ENCODE results near the gene ZDHHC24. TPM values are rescaled to one million over a fixed set of nuclear protein-coding genes. Genes with fewer than 3 reads are reported as not detected.

The ZDHHC24 gene
- total RNA-seq, 1 experiment from 2014 or later, result 10.5 TPM

GRCh38 chr11:66531841-66532240 lies 14.0 kb downstream of the ZDHHC24 start:
- TF ChIP-seq EZH2phosphoT487 (IDR thresholded peaks at IDR 0.05; ENCODE audit: borderline replicate concordance) (no peak), ZNF274 (IDR thresholded peaks at IDR 0.05; ENCODE audit: low read depth, low read length) (no peak), CTCF (IDR thresholded peaks at IDR 0.05 in 2 of 3, conservative IDR thresholded peaks at IDR 0.05 in 1 of 3; ENCODE audit: borderline replicate concordance in 1 of 3, insufficient read depth in 1 of 3, low read depth in 2 of 3, low read length in 2 of 3) (no peak), JUND (IDR thresholded peaks at IDR 0.05) (no peak), MAX (IDR thresholded peaks at IDR 0.05) (no peak), EGR1 (IDR thresholded peaks at IDR 0.05; ENCODE audit: low read depth) (no peak)
- no peaks in the 10 kb centered on the region for H3K9me3 ChIP-seq (ENCODE audit: control insufficient read depth in 1 of 2, insufficient read depth in 1 of 2, low read depth in 1 of 2, low read length in 2 of 2)
- ChIA-PET CTCF (no interaction called here), POLR2A (no interaction called here), RAD21 (ENCODE audit: low non-redundant PET in 1 of 2, low total read pairs in 2 of 2, uncharacterized antibody in 2 of 2, unreplicated experiment in 2 of 2) (no interaction called here)
- H3K79me2 ChIP-seq (ENCODE audit: insufficient read depth, low read length), result no peaks in the 10 kb centered on the region
- H3K27ac ChIP-seq (ENCODE audit: low read depth, low read length), result no peak overlapping the region
- H3K36me3 ChIP-seq (ENCODE audit: control insufficient read depth in 1 of 2, insufficient read depth in 2 of 2, low read length in 2 of 2), result no peaks in the 10 kb centered on the region; a peak in 1 of 4 replicates
- no peak overlapping the region for H2AFZ ChIP-seq (ENCODE audit: low read depth, low read length, poor library complexity, severe bottlenecking)
- no peak overlapping the region for H3K4me2 ChIP-seq (ENCODE audit: low read length)
- H3K27me3 ChIP-seq (ENCODE audit: insufficient read depth, low read length), result no peaks in the 10 kb centered on the region
- DNase-seq (ENCODE audit: low read depth, low spot score) (no peak), ATAC-seq (no peak)
- H3K9me2 ChIP-seq (ENCODE audit: insufficient read depth), result no peaks in the 10 kb centered on the region
- intact Hi-C loops (cut with micrococcal nuclease), result no loop called here
- no peak overlapping the region for H3K4me3 ChIP-seq (replicated peaks in 1 of 2; ENCODE audit: low read depth in 1 of 2, low read length in 2 of 2)
- no peaks in the 10 kb centered on the region for H4K20me1 ChIP-seq (ENCODE audit: insufficient read depth)
- no TSS peak for BruUV-seq (replicated peaks)
- H3K9ac ChIP-seq (ENCODE audit: low read length), result no peak overlapping the region
- H3K4me1 ChIP-seq (ENCODE audit: control insufficient read depth in 1 of 2, insufficient read depth in 2 of 2, low read length in 2 of 2), result no peaks in the 10 kb centered on the region

GRCh38 chr11:66530927-66531709 lies 14.7 kb downstream of the ZDHHC24 start:
- no peaks in the 10 kb centered on the region for H3K9me3 ChIP-seq (ENCODE audit: control insufficient read depth in 1 of 2, insufficient read depth in 1 of 2, low read depth in 1 of 2, low read length in 2 of 2)
- BruUV-seq (replicated peaks), result no TSS peak
- H3K27ac ChIP-seq (ENCODE audit: low read depth, low read length), result no peak overlapping the region
- intact Hi-C loops (cut with micrococcal nuclease), result no loop called here
- no peaks in the 10 kb centered on the region; a peak in 1 of 4 replicates for H3K36me3 ChIP-seq (ENCODE audit: control insufficient read depth in 1 of 2, insufficient read depth in 2 of 2, low read length in 2 of 2)
- no peak overlapping the region for H3K4me2 ChIP-seq (ENCODE audit: low read length)
- no peaks in the 10 kb centered on the region for H3K9me2 ChIP-seq (ENCODE audit: insufficient read depth)
- ChIA-PET RAD21 (ENCODE audit: low non-redundant PET in 1 of 2, low total read pairs in 2 of 2, uncharacterized antibody in 2 of 2, unreplicated experiment in 2 of 2) (no interaction called here), CTCF (no interaction called here), POLR2A (no interaction called here)
- no peaks in the 10 kb centered on the region for H4K20me1 ChIP-seq (ENCODE audit: insufficient read depth)
- ATAC-seq (no peak; the same call in 1 of the 2 replicates), DNase-seq (ENCODE audit: low read depth, low spot score) (no peak)
- H3K9ac ChIP-seq (ENCODE audit: low read length), result no peak overlapping the region
- no peaks in the 10 kb centered on the region for H3K4me1 ChIP-seq (ENCODE audit: control insufficient read depth in 1 of 2, insufficient read depth in 2 of 2, low read length in 2 of 2)
- no peak overlapping the region for H2AFZ ChIP-seq (ENCODE audit: low read depth, low read length, poor library complexity, severe bottlenecking)
- no peaks in the 10 kb centered on the region for H3K79me2 ChIP-seq (ENCODE audit: insufficient read depth, low read length)
- H3K27me3 ChIP-seq (ENCODE audit: insufficient read depth, low read length), result no peaks in the 10 kb centered on the region
- H3K4me3 ChIP-seq (replicated peaks in 1 of 2; ENCODE audit: low read depth in 1 of 2, low read length in 2 of 2), result no peak overlapping the region
- TF ChIP-seq CTCF (IDR thresholded peaks at IDR 0.05 in 2 of 3, conservative IDR thresholded peaks at IDR 0.05 in 1 of 3; ENCODE audit: borderline replicate concordance in 1 of 3, insufficient read depth in 1 of 3, low read depth in 2 of 3, low read length in 2 of 3), result no peak
- TF ChIP-seq SP1 (IDR thresholded peaks at IDR 0.05; ENCODE audit: low read depth), result no peak
- TF ChIP-seq TCF7L2 (IDR thresholded peaks at IDR 0.05; ENCODE audit: borderline replicate concordance, extremely low read depth, insufficient read depth, insufficient read length), result no peak
- TF ChIP-seq EZH2phosphoT487 (IDR thresholded peaks at IDR 0.05; ENCODE audit: borderline replicate concordance), result no peak
- no peak for TF ChIP-seq JUND (IDR thresholded peaks at IDR 0.05)
- TF ChIP-seq CBX3 (IDR thresholded peaks at IDR 0.05; ENCODE audit: low read depth), result no peak
- TF ChIP-seq CEBPB (IDR thresholded peaks at IDR 0.05; ENCODE audit: low read depth), result no peak
- no peak for TF ChIP-seq ELF1 (IDR thresholded peaks at IDR 0.05; ENCODE audit: borderline replicate concordance, low read depth)
- TF ChIP-seq ZNF274 (IDR thresholded peaks at IDR 0.05; ENCODE audit: low read depth, low read length), result no peak
- TF ChIP-seq ZFX (IDR thresholded peaks at IDR 0.05), result no peak
- TF ChIP-seq MAX (IDR thresholded peaks at IDR 0.05), result no peak
- TF ChIP-seq SRF (IDR thresholded peaks at IDR 0.05; ENCODE audit: low read depth), result no peak
- no peak for TF ChIP-seq POLR2A (IDR thresholded peaks at IDR 0.05; ENCODE audit: borderline replicate concordance, extremely low read depth, insufficient read depth, insufficient read length)
- no peak for TF ChIP-seq SIN3A (IDR thresholded peaks at IDR 0.05; ENCODE audit: low read depth)
- TF ChIP-seq EZH2 (IDR thresholded peaks at IDR 0.05), result no peak

Data from HCT116 (cell line).